Activated CD4-positive, alpha-beta T cell treated with anti-CD3 and anti-CD28 coated beads for 36 hours (primary cell): ENCODE measurements around the gene PCDHB1. TPM values are rescaled to one million over a fixed set of nuclear protein-coding genes. Genes with fewer than 3 reads are reported as not detected.
A peak's percentile ranks its signal among the peaks of the same experiment; 100 is the strongest.
"Not testable (repeated sequence)": the region's sequence is repeated elsewhere in the genome, so short reads cannot be mapped to it uniquely, and the experiment has no call there.

Source experiments
- ATAC-seq: fragments of 200-7000 bp; cut with Tn5 transposase; one replicate; pipeline ENCODE4 v1.10.0; 2021; ENCODE audit warnings: mild to moderate bottlenecking, moderate library complexity
- CTCF ChIA-PET: fragments of 350-600 bp; sonication (Branson Sonifier 250); formaldehyde crosslinking; loops from one replicate; lab custom pipeline; 2021; ENCODE audit warnings: antibody characterized with exemption; lab: Charles Lee
- POLR2A ChIA-PET: fragments of 350-600 bp; sonication (Branson Sonifier 250); formaldehyde crosslinking; loops from one replicate; lab custom pipeline; 2021; ENCODE audit warnings: antibody characterized with exemption, inconsistent platforms; lab: Charles Lee
- DNase-seq: peaks from one replicate; pipeline ENCODE4 v3.0.0-alpha.2; 2020
- H3K27ac Mint-ChIP-seq: one replicate; pipeline ENCODE4 v1.8.0; 2021; ENCODE audit warnings: mixed read lengths
- H3K27me3 Mint-ChIP-seq: one replicate; pipeline ENCODE4 v1.8.0; 2021; ENCODE audit warnings: mixed read lengths
- H3K36me3 Mint-ChIP-seq: one replicate; pipeline ENCODE4 v1.8.0; 2021; ENCODE audit warnings: low read depth, mixed read lengths
- H3K4me1 Mint-ChIP-seq: one replicate; pipeline ENCODE4 v1.8.0; 2021; ENCODE audit warnings: mixed read lengths
- H3K4me3 Mint-ChIP-seq: one replicate; pipeline ENCODE4 v1.8.0; 2021; ENCODE audit warnings: mild to moderate bottlenecking, moderate library complexity, mixed read lengths
- H3K9me3 Mint-ChIP-seq: one replicate; pipeline ENCODE4 v1.8.0; 2021; ENCODE audit warnings: low read depth, mixed read lengths
- intact Hi-C, 2 experiments: fragments of 100-400 bp; cut with DNase I in 1 of 2; cut with micrococcal nuclease in 1 of 2; formaldehyde crosslinking; loops; one replicate each; pipeline versions ENCODE4 v1.14.2 to v1.15.1; 2022 to 2024; cut with DNase I, micrococcal nuclease
- total RNA-seq, 2 experiments: library from RNA; stranded (reverse); gene quantifications; one replicate each; pipeline ENCODE4 v1.2.3, GENCODE V29; 2021

PCDHB1 gene
- total RNA-seq, 2 experiments from 2014 or later, result not detected

DNA sequence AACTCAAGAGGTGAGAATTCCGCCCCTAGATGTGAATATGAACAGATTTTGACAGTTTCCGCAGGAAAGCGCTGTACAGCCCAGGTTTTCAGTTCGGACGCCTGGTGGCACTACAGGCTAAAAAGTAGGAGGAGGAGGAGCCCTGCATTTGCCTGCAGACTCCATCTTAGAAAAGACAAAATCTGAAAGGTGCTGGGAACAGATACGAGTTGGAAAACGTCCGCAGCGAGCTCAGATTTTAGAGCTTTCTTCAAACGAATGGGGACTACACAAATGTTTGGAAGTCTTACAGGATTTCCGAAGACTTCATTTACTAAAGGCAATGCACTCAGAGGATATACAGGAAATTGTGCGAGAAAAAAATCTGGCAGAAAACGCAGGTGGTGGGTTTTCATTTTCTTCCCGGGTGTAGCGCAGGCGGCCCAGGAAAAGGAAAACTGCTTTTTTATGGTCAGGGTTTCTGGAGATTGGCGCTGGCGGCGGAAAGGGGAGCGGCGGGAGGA is 33.4 kb downstream of the PCDHB1 start:
- peaks cover 1% of the 10 kb centered on the region for H3K4me1 Mint-ChIP-seq
- ChIA-PET CTCF (interaction anchor here (0.9 to 1.0 kb wide), 2 partner anchors 10 to 24 kb away, joined by 3 read pairs; no protein-coding TSS in a partner anchor), POLR2A (no interaction called here)
- H3K9me3 Mint-ChIP-seq, result no peaks in the 10 kb centered on the region
- H3K27me3 Mint-ChIP-seq, result peaks cover 23% of the 10 kb centered on the region
- peak; percentile 63 for ATAC-seq
- no peak overlapping the region for H3K27ac Mint-ChIP-seq
- H3K36me3 Mint-ChIP-seq, result no peaks in the 10 kb centered on the region
- H3K4me3 Mint-ChIP-seq, result peak overlapping the region; percentile 73
- intact Hi-C loops, result no loop called here
- peak; percentile 67 for DNase-seq

DNA sequence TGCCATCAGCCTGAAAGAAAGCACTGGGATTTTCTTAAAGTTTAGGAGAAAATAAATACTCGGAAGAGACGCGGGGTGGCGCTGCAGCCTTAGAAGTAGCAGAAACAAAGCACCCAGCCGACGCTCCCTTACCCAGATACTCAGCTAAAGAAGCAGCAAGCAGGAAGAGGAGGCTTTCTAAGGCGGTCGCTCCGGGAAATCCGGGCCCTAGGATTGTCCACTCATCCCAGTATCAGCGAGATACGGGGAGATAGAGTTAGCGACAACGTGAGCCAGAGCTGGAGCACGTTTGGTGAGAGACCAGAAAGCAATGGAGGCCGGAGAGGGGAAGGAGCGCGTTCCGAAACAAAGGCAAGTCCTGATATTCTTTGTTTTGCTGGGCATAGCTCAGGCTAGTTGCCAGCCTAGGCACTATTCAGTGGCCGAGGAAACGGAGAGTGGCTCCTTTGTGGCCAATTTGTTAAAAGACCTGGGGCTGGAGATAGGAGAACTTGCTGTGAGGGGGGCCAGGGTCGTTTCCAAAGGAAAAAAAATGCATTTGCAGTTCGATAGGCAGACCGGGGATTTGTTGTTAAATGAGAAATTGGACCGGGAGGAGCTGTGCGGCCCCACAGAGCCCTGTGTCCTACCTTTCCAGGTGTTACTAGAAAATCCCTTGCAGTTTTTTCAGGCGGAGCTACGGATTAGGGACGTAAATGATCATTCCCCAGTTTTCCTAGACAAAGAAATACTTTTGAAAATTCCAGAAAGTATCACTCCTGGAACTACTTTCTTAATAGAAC is 43.5 kb downstream of the PCDHB1 start, which contains the start of gene PCDHB2:
Gene PCDHB2, plus strand, starts transcription at position 135 of the 782 bp plus-strand sequence. Its CDS starts 176 bp downstream, at position 311.
- Mint-ChIP-seq H3K27ac (no peak within 1 kb of the TSS), H3K4me3 (no peak within 1 kb of the TSS), H3K27me3 (peaks cover 35% of the 10 kb centered on the region), H3K36me3 (peaks cover 3% of the 10 kb centered on the region), H3K9me3 (peaks cover 21% of the 10 kb centered on the region), H3K4me1 (no peaks in the 10 kb centered on the region)
- ATAC-seq, result no peak
- DNase-seq, result peak; percentile 17
- ChIA-PET CTCF (interaction anchor here (0.6 kb wide), 1 partner anchor 178 kb away, joined by 3 read pairs; no protein-coding TSS in a partner anchor), POLR2A (no interaction called here)
- intact Hi-C loops, result no loop called here

DNA sequence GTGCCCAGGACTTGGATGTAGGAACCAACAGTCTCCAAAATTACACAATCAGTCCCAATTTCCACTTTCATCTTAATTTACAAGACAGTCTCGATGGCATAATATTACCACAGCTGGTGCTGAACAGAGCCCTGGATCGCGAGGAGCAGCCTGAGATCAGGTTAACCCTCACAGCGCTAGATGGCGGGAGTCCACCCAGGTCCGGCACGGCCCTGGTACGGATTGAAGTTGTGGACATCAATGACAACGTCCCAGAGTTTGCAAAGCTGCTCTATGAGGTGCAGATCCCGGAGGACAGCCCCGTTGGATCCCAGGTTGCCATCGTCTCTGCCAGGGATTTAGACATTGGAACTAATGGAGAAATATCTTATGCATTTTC is 44.1 kb downstream of the PCDHB1 start:
- peaks cover 5% of the 10 kb centered on the region for H3K36me3 Mint-ChIP-seq
- ChIA-PET POLR2A (no interaction called here), CTCF (interaction anchor here (0.6 kb wide), 1 partner anchor 179 kb away, joined by 3 read pairs; no protein-coding TSS in a partner anchor)
- no peaks in the 10 kb centered on the region for H3K4me1 Mint-ChIP-seq
- peaks cover 25% of the 10 kb centered on the region for H3K9me3 Mint-ChIP-seq
- DNase-seq (no peak), ATAC-seq (no peak)
- H3K4me3 Mint-ChIP-seq, result no peak overlapping the region
- H3K27ac Mint-ChIP-seq, result no peak overlapping the region
- H3K27me3 Mint-ChIP-seq, result peaks cover 40% of the 10 kb centered on the region
- intact Hi-C loops, result no loop called here

DNA sequence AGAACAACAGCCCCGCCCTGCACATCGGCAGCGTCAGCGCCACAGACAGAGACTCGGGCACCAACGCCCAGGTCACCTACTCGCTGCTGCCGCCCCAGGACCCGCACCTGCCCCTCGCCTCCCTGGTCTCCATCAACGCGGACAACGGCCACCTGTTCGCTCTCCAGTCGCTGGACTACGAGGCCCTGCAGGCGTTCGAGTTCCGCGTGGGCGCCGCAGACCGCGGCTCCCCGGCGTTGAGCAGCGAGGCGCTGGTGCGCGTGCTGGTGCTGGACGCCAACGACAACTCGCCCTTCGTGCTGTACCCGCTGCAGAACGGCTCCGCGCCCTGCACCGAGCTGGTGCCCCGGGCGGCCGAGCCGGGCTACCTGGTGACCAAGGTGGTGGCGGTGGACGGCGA is 45.0 kb downstream of the PCDHB1 start:
- DNase-seq, H3K4me3 Mint-ChIP-seq, POLR2A ChIA-PET, ATAC-seq, H3K36me3 Mint-ChIP-seq, intact Hi-C loops, H3K4me1 Mint-ChIP-seq, H3K27ac Mint-ChIP-seq, CTCF ChIA-PET: not testable (repeated sequence)
- Mint-ChIP-seq H3K27me3 (peaks cover 45% of the 10 kb centered on the region), H3K9me3 (peaks cover 30% of the 10 kb centered on the region)

DNA sequence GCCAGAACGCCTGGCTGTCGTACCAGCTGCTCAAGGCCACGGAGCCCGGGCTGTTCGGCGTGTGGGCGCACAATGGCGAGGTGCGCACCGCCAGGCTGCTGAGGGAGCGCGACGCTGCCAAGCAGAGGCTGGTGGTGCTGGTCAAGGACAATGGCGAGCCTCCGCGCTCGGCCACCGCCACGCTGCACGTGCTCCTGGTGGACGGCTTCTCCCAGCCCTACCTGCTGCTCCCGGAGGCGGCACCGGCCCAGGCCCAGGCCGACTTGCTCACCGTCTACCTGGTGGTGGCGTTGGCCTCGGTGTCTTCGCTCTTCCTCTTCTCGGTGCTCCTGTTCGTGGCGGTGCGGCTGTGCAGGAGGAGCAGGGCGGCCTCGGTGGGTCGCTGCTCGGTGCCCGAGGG is 45.4 kb downstream of the PCDHB1 start:
- H3K36me3 Mint-ChIP-seq, DNase-seq, H3K27ac Mint-ChIP-seq, ATAC-seq, H3K4me1 Mint-ChIP-seq, POLR2A ChIA-PET, CTCF ChIA-PET, intact Hi-C loops, H3K4me3 Mint-ChIP-seq: not testable (repeated sequence)
- Mint-ChIP-seq H3K27me3 (peaks cover 49% of the 10 kb centered on the region), H3K9me3 (peaks cover 33% of the 10 kb centered on the region)

DNA sequence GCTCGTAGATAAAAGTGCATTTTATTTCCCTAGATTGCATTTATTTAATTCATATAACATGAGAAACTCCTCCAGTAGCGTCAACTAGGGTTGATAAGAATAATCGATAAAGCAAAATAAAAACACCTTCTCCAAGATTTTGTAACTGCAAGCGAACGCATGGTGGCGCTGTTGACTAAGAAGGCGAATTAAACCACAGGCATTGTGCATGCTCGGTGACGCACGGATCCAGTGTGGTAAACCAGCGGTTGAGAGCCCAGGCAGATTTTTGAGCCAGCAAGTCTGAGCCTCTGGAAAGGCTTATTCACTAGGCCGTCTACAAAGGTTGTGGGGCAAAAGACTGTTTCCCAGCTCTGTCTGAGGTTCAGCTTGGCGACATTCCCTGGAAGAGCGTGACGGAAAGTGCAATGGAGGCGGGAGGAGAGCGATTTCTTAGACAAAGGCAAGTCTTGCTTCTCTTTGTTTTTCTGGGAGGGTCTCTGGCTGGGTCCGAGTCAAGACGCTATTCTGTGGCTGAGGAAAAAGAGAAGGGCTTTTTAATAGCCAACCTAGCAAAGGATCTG is 49.1 kb downstream of the PCDHB1 start, which contains the start of gene PCDHB3:
Gene PCDHB3, plus strand, starts transcription at position 231 of the 563 bp plus-strand sequence. Its CDS starts 177 bp downstream, at position 408.
- intact Hi-C loops, result loop anchor here in 1 of 2 experiments (10.0 kb wide), 1 partner anchor 244 kb away; the partner anchor contains the start of gene PCDHGA3
- H3K9me3 Mint-ChIP-seq, result peaks cover 25% of the 10 kb centered on the region
- no peaks in the 10 kb centered on the region for H3K4me1 Mint-ChIP-seq
- peaks cover 13% of the 10 kb centered on the region for H3K36me3 Mint-ChIP-seq
- H3K4me3 Mint-ChIP-seq, result no peak within 1 kb of the TSS
- no peak within 1 kb of the TSS for H3K27ac Mint-ChIP-seq
- DNase-seq, result peak; percentile 80
- ChIA-PET CTCF (interaction anchor here (0.7 kb wide), 2 partner anchors 26 to 124 kb away, joined by 3 read pairs; no protein-coding TSS in a partner anchor), POLR2A (no interaction called here)
- peak; percentile 70 for ATAC-seq
- peaks cover 38% of the 10 kb centered on the region for H3K27me3 Mint-ChIP-seq

DNA sequence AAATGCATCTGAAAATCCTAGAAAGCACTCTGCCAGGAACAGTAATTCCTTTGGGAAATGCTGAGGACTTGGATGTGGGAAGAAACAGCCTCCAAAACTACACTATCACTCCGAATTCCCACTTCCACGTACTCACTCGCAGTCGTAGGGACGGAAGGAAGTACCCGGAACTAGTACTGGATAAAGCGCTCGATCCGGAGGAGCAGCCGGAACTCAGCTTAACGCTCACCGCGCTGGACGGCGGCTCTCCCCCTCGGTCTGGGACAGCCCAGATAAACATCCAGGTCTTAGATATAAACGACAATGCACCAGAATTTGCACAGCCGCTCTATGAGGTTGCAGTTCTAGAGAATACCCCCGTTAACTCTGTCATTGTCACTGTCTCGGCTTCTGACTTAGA is 49.9 kb downstream of the PCDHB1 start:
- intact Hi-C loops, result loop anchor here in 1 of 2 experiments (10.0 kb wide), 1 partner anchor 244 kb away; the partner anchor contains the start of gene PCDHGA3
- Mint-ChIP-seq H3K27me3 (peaks cover 33% of the 10 kb centered on the region), H3K4me1 (no peaks in the 10 kb centered on the region), H3K4me3 (no peak overlapping the region), H3K27ac (no peak overlapping the region), H3K36me3 (peaks cover 10% of the 10 kb centered on the region), H3K9me3 (peaks cover 18% of the 10 kb centered on the region)
- ATAC-seq (no peak), DNase-seq (no peak)
- ChIA-PET CTCF (interaction anchor here (0.7 kb wide), 2 partner anchors 25 to 123 kb away, joined by 3 read pairs; no protein-coding TSS in a partner anchor), POLR2A (no interaction called here)

DNA sequence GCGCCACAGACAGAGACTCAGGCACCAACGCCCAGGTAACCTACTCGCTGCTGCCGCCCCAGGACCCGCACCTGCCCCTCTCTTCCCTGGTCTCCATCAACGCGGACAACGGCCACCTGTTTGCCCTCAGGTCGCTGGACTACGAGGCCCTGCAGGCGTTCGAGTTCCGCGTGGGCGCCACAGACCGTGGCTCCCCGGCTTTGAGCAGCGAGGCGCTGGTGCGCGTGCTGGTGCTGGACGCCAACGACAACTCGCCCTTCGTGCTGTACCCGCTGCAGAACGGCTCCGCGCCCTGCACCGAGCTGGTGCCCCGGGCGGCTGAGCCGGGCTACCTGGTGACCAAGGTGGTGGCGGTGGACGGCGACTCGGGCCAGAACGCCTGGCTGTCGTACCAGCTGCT is 50.9 kb downstream of the PCDHB1 start:
- H3K36me3 Mint-ChIP-seq, H3K27ac Mint-ChIP-seq, POLR2A ChIA-PET, H3K4me1 Mint-ChIP-seq, ATAC-seq, H3K4me3 Mint-ChIP-seq, CTCF ChIA-PET, DNase-seq: not testable (repeated sequence)
- peaks cover 18% of the 10 kb centered on the region for H3K9me3 Mint-ChIP-seq
- H3K27me3 Mint-ChIP-seq, result peaks cover 33% of the 10 kb centered on the region
- intact Hi-C loops, result loop anchor here in 1 of 2 experiments (10.0 kb wide), 1 partner anchor 243 kb away; the partner anchor contains the start of gene PCDHGA3

DNA sequence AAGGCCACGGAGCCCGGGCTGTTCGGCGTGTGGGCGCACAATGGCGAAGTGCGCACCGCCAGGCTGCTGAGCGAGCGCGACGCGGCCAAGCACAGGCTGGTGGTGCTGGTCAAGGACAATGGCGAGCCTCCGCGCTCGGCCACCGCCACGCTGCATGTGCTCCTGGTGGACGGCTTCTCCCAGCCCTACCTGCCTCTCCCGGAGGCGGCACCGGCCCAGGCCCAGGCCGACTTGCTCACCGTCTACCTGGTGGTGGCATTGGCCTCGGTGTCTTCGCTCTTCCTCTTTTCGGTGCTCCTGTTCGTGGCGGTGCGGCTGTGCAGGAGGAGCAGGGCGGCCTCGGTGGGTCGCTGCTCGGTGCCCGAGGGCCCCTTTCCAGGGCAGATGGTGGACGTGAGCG is 51.3 kb downstream of the PCDHB1 start:
- H3K4me3 Mint-ChIP-seq, H3K27ac Mint-ChIP-seq, H3K36me3 Mint-ChIP-seq, H3K4me1 Mint-ChIP-seq, CTCF ChIA-PET, DNase-seq, POLR2A ChIA-PET, ATAC-seq: not testable (repeated sequence)
- Mint-ChIP-seq H3K9me3 (peaks cover 18% of the 10 kb centered on the region), H3K27me3 (peaks cover 35% of the 10 kb centered on the region)
- intact Hi-C loops, result loop anchor here in 1 of 2 experiments (10.0 kb wide), 1 partner anchor 242 kb away; the partner anchor contains the start of gene PCDHGA3

DNA sequence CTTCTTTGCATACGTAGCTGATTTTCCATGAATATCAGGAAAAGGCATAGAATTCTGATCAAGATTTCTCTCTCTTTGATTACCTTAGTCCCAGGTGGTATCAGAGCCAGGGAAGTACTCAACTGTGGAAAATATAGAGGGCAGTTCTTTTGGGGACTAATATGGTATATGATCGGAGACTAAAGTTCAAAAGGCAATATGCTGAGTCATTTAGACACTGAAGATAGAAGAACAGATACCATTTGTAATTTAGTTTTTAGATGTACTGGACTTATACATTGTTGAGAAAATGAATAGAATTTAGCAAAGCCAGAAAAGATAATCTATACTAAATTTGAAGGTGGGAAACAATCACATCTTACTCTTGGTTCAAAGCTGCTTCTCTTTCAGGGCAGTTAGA is 54.2 kb downstream of the PCDHB1 start:
- H3K4me3 Mint-ChIP-seq, result no peak overlapping the region
- ChIA-PET CTCF (no interaction called here), POLR2A (no interaction called here)
- no peaks in the 10 kb centered on the region for H3K4me1 Mint-ChIP-seq
- H3K27me3 Mint-ChIP-seq, result peaks cover 22% of the 10 kb centered on the region
- peaks cover 7% of the 10 kb centered on the region for H3K36me3 Mint-ChIP-seq
- H3K27ac Mint-ChIP-seq, result no peak overlapping the region
- DNase-seq (no peak), ATAC-seq (no peak)
- peaks cover 10% of the 10 kb centered on the region for H3K9me3 Mint-ChIP-seq
- intact Hi-C loops, result loop anchor here in 1 of 2 experiments (10.0 kb wide), 1 partner anchor 239 kb away; the partner anchor contains the start of gene PCDHGA3
